ENCODE data around the gene MYH10.
"Not testable (repeated sequence)": the region's sequence is repeated elsewhere in the genome, so short reads cannot be mapped to it uniquely, and the experiment has no call there.

MYH10 gene

DNA sequence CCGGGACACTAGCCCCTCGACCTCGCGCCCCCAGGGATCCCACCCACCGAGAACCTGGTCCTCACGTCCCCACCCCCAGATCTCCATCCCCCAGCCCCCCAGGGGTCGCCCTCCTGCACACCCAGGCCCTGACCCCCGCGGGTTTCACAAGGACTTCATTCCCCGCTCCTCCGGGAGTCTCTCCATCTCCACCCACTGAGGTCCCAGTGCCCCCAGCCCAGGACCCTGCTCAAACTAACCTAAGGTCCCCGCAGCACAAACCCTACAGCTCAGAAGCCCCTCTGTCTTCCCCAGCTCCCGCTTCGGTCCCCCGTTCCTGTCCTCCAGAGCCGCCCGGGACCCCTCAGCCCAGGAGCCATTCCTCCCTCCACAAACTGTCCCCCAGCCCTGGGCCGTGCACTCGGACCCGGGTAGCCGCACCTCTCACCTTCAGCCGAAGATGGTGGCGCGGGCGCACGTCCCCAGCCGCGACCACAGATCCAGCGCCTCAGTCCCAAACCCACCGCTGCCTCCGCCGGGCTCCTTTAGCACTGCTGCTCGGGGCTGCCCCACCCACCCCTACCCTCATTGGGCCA, at the start of gene MYH10:
MYH10 (minus strand) TSS at position 499 of the 575 bp plus-strand sequence. CDS start 7,479 bp downstream, outside the sequence.
- DNase-seq (ENCODE audit: low read depth), result no peak

- no peak for DNase-seq (ENCODE audit: low read depth)
These were observed 48.6 kb upstream of the MYH10 start for GRCh38 chr17:8679126-8679525.

DNA sequence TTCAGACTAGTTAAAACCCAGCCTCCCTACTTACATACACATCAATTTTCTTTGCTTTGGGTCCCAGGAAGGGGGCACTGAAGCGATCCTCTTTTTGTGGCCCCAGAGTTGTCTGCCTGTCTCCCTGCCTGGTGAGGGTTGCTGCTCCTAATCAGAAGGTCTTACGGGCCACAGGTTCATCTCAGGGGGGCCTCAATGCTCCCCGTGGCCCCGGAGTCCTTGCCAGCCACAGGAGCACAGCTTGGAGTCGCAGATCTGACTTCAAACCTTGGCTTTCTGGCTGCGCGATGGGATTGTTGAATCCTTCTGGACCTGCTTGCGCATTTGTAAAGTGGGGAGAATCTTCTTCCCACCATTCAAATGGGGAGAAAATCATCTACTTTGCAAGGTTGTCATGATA, 44.8 kb upstream of the MYH10 start:
- DNase-seq (ENCODE audit: low read depth), result no peak

DNA sequence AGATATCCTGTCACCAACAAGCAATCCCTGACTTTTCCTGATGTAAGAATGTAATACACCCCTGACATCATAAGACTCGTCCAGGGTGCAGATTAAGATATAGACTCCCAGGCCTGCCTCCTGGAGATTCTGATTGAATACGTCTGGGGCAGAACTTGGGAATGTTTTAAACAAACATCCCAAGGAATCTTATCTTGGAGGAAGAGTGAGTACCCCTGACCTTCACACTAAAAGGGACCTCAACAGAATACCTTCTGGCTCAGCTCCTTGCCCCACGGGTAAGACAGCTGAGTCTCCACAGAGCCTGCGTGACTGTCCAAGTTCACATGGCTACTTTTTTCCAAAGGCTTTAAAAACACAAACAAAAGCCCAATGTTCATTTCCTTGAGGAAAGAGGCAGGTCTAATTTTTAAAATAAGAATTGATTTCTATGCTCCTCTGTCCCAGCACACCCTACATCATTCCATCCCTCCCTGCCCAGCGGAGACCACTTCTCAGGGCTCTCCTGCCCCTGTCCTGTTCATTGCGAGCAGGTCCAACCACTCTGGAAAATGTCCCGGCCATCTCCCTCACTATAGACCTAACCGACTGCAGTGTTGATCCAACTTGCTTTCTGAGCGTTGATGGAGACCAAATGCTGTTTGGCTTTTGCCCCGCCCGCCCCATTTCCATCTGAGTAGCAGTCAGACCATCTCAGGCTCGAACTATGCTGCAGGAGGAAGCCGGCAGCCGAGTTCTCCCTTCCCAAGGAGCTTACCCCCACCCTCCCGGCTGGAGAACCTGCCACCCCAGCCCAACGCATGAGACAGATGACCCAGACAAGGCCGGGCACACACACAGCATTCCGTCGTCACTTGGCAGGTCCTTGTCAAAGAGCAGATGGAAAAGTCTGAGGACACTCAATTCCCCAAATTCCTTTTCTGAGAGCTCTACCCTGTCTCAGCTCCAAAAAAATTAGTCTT, 44.1 kb upstream of the MYH10 start:
- DNase-seq (ENCODE audit: low read depth), result no peak

GRCh38 chr17:8673612-8674011, 43.1 kb upstream of the MYH10 start:
- no peak for DNase-seq (ENCODE audit: low read depth)

- no peak for DNase-seq (ENCODE audit: low read depth)
These were observed 41.8 kb upstream of the MYH10 start for GRCh38 chr17:8672326-8672725.

- no peak for DNase-seq (ENCODE audit: low read depth)
These were observed 39.9 kb upstream of the MYH10 start for GRCh38 chr17:8670421-8670820.

- no peak for DNase-seq (ENCODE audit: low read depth)
These were observed 37.7 kb upstream of the MYH10 start for GRCh38 chr17:8668176-8668740.

DNA sequence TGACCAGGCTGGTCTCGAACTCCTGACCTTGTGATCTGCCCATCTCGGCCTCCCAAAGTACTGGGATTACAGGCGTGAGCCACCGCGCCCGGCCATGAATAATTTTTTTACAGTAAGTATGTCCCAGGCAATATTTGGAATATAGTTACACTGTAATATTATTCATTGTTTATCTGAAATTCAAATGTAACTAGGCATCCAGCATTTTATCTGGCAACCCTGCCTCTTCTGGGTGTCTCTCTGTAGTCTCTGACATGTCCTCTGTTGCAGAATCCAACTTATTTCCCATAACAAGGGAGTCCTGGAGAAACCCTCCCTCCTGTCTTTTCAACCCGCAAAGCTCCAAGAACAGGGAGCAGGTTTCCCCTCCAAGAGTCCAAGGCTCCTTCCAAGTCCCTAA, 36.9 kb upstream of the MYH10 start:
- no peak for DNase-seq (ENCODE audit: low read depth)

DNA sequence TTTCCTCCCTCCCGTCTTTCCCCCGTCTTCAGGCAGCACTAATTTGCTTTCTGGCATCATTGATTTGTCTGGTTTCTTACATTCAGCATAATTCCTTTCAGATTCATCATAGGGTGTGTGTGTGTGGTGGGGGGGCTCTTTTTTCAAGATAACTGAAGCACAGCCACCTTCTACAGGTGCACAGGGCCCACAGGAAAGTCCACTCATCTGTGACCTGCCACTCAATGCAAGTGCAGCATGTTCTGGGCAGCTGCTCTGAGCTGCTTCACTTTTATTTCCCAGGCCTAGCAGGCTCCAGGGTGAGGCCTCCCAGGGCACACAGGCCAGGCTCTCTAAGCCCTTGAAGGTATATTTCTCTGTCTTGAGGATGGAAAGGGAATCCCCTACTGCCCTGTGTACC, 35.2 kb upstream of the MYH10 start:
- no peak for DNase-seq (ENCODE audit: low read depth)

GRCh38 chr17:8664456-8665126, 34.1 kb upstream of the MYH10 start:
- DNase-seq (ENCODE audit: low read depth), result no peak

- no peak for DNase-seq (ENCODE audit: low read depth)
These were observed 32.4 kb upstream of the MYH10 start for GRCh38 chr17:8662973-8663372.

- no peak for DNase-seq (ENCODE audit: low read depth)
These were observed 31.7 kb upstream of the MYH10 start for GRCh38 chr17:8662076-8662831.

DNA sequence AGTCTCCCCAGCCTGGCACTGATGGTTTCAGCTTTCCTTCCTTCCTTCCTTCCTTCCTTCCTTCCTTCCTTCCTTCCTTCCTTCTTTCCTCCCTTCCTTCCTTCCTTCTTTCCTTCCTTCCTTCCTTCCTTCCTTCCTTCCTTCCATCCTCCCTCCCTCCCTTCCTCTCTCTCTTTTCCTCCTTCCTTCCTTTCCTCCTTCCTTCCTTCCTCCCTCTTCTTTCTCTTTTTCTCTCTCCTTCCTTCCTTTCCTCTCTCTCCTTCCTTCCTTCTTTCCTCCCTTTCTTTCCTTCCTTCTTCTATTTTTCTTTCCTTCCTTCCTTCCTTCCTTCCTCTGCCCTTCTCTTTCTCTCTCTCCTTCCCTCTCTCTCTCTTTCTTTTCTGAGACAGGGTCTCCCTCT, 30.2 kb upstream of the MYH10 start:
- not testable (repeated sequence) for DNase-seq (ENCODE audit: low read depth)

GRCh38 chr17:8659758-8660410, 29.4 kb upstream of the MYH10 start:
- DNase-seq (ENCODE audit: low read depth), result no peak

- no peak for DNase-seq (ENCODE audit: low read depth)
These were observed 28.3 kb upstream of the MYH10 start for GRCh38 chr17:8658810-8659209.

DNA sequence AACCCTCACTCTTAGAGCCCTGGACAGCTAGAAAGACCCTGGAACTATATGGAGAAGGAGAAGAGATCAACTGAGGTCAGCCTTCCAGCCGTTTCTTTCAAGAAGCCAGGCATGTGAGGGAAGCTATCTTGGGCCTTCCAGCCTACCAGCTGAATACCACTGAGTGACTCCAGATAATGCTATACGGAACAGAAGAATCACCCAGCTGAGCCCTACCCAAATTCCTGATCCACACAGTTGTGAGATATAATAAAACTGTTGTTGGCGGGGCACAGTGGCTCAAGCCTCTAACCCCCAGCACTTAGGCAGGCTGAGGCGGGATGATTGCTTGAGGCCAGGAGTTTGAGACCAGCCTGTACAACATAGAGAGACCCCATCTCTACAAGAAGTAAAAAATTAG, 26.2 kb upstream of the MYH10 start:
- no peak for DNase-seq (ENCODE audit: low read depth)

- no peak for DNase-seq (ENCODE audit: low read depth)
These were observed 24.3 kb upstream of the MYH10 start for GRCh38 chr17:8654822-8655221.

- no peak for DNase-seq (ENCODE audit: low read depth)
These were observed 20.5 kb upstream of the MYH10 start for GRCh38 chr17:8651013-8651412.

DNA sequence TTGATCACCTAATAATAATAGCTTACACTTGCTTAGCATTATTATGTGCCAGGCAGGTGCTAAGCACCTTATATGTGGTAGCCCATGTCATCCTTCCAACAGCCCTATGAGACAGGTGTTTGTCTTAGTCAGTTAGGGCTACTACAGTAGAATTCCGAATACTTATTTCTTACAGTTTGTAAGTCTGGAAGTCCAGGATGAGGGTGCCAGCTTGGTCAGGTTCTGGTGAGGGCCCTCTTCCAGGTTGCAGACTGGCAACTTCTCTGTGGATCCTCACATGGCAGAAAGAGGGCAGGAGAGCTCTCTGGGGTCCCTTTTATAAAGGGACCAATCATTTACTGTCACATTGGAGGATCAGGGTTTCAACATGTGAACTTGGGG, 19.6 kb upstream of the MYH10 start:
- no peak for DNase-seq (ENCODE audit: low read depth)
